Dermis microvascular lymphatic vessel endothelial cell (primary cell): Measurements from ENCODE around the gene AQR. TPM values are rescaled to one million over a fixed set of nuclear protein-coding genes. Genes with fewer than 3 reads are reported as not detected.

ENCODE experiments used
- DNase-seq, 2 donors: peaks; one replicate each; pipeline versions ENCODE4 v3.0.0 to v3.0.0-alpha.2; 2010; ENCODE audit warnings: low read depth in 2 of 2
- total RNA-seq: library from RNA; depleted of rRNA; stranded (reverse); fragments of >200 nt; gene quantifications from 2 replicates; pipeline ENCODE4 v1.2.1, GENCODE V29; 2014

AQR gene
- total RNA-seq, 1 donor from 2014 or later, result 17.3 TPM

DNA sequence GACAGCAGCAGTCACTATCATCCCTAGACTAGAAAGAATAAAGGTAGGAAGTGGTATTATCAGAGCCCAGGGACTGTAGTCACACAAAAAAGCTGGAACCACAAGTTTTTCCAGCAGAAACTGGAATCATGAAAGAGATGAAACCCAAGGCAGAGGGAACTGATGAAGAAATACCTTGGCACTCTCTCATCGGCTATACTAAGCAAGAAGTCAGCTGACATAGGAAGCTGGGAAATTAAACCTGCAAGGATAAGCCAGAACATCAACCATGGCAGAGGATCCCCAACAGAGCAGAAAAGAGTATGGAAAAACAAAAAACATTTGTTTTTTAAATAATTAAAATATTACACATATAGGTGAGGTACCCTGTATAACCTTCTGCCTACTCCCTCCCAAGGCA is 86.5 kb downstream of the AQR start:
- DNase-seq, result no peak

DNA sequence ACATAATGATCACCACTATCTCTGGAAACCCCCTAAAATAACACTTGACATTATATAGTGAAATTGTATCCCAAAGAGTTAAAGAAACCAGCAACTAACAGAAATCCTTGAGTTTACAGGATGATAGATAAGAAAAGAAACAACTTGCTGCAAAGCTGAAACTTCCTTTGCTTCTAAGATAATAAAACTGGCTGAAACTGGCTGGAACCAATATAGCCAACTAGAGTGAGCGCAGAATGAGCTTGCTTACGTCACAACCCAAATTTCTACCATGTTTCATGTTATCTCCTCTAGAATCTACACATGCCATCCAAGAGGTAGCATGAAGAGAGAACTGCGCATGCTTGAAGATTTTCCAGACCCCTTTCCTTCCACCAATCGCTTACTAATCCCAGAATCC is 90.4 kb downstream of the AQR start:
- no peak for DNase-seq

DNA sequence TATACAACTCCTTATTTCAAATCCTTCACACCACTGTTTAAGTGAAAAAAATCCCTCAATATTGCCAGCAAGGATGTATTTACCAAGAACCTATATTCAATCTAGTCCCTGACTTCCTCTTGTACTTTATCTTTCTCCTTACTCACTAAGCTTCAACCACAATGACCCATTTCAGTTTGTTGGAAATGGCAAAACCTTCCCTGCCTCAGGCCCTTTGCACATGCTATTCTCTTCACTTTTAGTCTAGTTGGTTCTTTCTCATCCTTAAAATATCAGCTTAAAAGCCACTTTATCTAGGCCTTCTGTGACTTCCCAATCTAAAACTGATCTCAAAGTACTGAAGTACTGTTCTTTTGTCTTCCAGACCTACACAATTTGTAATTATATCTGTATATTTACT is 92.9 kb downstream of the AQR start:
- DNase-seq, result no peak

DNA sequence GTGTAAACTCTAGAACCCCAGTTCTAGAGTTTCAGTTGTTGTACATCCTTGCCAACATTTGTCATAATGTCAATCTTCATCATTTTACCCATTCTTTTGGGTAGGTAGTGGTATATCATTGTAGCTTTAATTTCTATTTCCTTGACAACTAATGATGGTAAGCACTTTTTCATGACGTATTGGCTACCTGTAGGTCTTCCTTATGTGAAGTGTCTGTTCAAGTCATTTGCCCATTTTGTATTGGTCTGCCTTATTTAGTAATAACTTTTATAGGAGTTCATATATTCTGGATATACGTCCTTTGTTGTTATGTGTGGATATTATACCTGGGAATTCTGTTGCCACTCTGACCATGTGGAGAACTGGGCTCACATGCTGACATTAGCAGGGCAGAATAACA is 100.4 kb downstream of the AQR start:
- DNase-seq, result no peak

DNA sequence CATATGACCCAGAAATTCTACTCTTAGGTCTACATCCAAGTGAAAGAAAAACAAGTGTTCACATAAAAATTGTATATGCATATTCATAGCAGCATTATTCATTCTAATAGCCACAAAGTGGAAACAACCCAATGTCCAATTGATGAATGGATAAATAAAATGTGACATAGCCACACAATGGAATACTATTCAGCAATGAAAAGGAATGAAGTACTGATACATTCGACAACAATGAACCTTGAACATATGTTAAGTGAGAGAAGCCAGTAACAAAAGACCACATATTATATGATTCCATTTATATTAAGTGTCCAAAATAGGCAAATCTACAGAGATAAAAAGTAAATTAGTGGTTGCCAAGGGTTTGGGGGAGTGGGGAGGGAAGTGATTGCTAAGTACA is 104.0 kb downstream of the AQR start:
- no peak for DNase-seq

DNA sequence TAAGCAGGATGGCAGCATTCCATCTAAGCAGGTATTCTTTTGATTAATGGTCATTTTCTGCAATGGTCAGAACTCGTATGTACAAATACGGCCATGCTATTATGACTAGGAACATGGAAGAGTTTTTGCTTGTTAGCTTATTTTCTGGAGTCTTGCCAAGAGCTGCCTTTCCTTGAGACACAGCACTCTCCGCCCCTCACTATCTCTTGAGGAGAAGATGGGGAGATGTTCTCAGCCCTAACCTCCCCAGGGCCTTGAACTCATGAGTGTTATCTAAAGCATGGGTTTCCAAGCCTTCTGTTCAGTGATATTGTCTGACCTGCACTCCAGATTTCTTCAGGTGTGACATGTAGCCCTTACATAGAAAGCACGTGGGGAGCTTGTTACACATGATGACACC is 108.3 kb downstream of the AQR start:
- DNase-seq, result no peak

DNA sequence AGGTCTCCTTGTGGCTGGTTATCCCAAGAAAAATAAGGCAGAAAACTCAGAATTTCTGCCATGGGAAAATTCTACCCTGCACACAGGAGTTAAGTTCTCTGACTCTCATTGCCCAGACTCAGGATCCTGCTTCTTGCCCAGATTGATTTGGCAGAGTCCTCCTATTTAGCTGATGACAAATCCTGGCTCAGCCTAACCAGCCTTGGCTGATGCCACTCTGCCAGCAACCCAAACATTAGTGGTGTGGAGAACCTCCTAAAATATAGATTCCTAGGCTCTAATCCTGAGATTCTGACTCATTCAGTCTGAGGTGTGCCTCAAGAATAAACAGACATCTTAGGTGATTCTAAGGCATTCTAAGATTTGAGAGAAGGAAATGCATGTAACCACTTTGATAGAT is 113.6 kb downstream of the AQR start:
- peak; percentile 1 to 30 for DNase-seq

DNA sequence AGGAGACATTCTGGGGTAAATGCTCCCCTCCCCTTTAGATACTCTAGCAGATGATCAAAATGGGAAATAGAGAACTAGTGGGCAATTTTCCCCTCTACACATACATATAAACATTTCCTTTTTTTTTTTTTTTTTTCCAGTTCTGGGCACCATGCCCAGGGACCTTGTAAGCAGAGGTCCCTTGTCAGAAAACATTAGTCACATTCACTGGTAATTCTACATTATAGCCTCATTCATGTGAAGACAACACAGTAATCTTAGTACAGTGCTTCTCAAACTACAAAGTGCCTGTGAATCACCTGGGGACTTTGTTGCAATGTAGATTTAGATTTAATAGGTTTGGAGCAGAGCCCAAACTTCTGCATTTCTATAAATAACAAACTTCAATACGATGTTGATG is 114.1 kb downstream of the AQR start:
- peak; percentile 85 to 94 for DNase-seq

DNA sequence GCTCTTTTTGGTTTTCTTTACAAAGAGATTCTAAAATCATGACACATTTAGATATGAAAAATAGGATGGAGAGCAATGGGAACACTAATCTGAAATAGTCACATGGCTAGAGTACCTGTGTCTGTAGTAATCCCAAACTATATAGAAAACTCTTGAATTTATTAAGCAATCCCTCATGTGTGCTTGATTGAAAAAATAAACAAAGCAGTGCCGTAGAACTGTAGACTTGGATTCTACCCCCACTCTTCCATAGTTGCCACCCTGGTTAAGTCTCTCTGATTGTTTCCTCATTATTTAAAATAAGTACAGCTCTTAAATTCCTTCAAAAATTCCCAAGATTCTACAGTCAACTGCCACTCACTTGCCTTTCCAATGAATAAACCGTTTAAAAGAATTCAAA is 115.3 kb downstream of the AQR start:
- DNase-seq, result no peak

DNA sequence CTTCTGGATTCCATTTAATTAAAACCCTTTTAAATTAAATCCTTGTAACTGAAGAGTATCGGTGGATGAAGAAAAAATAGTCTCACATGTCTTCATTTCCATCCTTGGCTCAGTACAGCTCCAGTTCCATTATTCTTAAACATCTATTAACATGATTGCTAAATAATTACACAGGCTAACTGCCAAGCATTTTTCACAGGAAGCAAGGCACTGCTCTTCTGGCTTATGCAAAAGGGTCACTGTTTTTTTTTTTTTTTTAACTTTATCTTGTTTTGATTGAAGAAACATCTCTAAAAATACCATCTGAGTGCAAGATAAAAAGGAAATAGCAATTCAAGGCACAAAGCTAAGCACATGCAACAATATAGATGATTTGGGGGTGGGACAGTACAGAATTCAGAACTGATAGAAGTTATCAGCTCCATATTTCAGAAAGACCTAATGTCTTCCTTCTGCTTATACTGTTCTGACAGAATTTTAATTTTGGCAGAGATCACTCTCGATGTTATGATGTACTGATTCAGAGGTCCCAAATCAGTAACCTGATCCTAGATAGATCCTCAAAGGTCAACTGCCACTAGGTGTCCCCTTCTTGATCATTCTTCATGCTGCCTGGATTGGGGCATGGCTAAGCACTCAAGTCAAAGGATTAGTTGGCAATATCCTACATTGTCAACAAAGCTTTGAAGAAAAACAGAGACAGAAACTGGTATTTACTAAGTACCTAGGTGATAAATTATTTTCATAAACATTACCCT is 116.4 kb downstream of the AQR start:
- DNase-seq, result peak; percentile 64 to 76

DNA sequence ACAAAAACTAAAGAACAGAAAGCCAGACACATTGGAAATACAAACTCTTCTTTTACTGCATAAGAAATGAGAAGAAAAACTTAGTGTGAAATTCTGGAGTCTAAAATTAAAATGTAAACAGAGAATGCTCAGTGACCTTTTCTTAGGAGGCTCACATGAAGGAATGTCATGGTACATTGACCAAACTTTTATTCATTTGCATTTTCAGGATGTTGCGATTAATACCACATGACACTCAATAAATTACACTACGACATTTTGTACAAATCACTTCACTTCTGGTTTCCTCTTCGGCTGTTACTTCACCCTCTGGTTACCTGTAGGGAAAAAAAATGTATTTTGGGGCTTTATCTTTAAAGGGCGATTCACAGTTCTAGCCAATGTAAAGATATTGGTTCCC is 117.8 kb downstream of the AQR start:
- no peak for DNase-seq

DNA sequence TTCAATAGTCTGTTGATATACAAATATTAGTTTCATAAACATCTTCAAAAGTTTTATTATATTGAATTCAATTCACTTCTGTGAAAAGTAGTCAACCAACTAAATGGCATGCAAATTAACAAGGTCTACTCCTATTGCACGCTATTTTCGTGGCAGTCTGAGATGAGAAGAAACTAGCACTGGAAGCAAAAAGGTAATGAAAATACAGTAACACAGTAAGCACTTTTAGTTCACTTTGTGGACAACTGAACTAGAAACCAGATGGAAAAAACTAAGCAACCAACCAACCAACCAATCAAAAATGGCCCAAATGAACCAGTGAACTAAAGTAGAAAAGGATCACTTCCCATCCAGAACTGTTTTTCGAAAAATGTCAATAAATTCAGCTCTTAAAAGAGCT is 118.5 kb downstream of the AQR start:
- no peak for DNase-seq

DNA sequence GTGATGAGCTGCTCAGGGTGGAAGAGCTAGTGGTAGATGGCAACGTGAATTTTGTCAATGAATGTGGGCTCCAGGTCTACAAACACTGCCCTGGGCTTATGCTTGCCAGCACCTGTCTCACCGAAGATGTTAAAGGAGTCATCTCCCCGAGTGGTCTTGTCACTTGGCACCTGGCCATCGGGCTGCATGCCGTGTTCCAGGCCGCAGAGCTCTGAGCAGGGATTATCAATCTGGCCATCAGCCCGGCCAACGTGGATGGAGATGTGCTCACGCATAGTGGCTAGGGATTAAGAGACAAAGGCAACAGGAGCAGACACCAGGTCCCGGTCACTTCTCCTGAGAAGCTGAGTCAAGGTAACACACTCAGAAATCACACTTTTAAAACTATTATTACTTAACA is 119.4 kb downstream of the AQR start:
- no peak for DNase-seq

DNA sequence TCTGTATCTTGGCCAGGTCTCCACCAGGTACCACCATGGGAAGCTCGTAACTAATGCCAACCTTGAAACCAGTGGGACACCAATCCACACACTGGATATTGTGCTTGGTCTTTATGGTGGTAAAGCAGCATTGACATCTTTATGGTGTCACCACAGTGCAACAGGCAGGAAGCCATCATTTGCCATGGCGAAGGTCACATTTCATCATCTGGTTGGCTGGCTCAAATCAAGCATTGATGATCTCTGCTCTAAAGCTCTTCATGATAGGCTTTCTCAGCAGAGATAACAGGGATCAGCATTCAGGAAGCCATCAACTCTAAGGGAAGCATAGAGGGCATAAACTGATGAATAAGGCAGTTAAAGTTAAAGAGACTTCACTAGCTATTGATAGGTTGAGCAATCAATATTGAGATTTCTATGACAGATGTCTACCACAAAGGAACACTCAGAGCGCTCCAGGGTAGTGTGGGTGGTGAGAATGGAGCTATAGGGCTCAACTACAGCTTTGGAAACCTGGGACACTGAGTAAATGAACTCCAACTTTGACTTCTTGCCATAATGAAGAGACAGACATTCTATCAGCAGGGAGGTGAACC is 120.1 kb downstream of the AQR start:
- DNase-seq, result no peak

DNA sequence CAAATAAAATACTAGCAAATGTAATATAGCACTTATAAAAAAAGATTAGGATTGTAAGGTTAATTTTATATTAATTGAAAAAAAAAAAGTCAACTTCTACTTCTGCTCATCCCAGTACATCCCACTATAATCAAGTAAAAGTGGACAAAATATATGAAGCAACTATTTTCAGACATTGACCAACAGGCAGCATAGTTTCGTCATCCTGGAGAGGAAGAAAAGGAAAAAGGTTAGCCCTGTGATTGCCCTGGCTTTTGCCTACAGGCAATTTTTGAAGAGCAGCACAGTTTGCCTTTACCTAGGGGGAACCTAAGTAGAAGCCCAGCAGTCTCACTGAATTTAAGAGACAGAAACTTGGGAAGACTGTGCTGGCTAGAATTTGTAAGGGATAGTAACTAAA is 121.9 kb downstream of the AQR start:
- no peak for DNase-seq

DNA sequence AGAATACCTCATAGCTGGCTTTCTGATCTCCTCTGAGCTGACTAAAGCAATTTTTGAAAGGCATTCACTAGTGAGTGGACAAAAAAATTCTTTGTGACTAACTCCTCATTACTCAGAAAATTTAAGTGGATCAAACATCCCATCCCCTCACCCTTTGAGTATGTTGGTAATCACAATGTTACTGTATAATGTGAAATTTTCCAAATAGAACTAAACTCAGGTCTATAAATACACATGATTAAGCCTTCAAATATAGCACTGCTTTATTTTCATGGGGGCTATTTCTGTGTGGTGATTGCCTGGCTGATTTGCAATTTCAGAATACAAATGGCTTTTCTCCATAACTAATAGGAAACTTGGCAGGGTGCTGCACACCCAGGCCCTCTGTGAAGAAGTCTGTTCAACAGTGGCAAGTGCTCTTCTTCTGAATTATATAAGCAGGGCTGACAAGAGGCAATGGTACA is 128.2 kb downstream of the AQR start:
- DNase-seq, result no peak

DNA sequence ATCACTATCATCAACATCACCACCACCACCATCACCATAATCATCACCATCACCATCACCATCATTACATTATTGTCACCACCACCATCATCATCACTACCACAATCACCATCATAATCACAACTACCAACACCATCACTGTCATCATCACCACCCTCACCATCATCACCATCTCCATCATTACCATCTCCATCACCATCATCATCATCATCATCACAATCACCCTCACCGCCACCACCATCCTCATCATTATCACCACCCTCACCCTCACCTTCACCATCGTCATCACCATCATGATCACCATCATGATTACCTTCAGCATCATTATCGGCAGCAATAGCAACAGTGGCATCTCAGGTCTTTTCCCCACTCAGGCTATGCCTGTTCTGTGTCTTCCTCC is 131.3 kb downstream of the AQR start:
- DNase-seq, result no peak

DNA sequence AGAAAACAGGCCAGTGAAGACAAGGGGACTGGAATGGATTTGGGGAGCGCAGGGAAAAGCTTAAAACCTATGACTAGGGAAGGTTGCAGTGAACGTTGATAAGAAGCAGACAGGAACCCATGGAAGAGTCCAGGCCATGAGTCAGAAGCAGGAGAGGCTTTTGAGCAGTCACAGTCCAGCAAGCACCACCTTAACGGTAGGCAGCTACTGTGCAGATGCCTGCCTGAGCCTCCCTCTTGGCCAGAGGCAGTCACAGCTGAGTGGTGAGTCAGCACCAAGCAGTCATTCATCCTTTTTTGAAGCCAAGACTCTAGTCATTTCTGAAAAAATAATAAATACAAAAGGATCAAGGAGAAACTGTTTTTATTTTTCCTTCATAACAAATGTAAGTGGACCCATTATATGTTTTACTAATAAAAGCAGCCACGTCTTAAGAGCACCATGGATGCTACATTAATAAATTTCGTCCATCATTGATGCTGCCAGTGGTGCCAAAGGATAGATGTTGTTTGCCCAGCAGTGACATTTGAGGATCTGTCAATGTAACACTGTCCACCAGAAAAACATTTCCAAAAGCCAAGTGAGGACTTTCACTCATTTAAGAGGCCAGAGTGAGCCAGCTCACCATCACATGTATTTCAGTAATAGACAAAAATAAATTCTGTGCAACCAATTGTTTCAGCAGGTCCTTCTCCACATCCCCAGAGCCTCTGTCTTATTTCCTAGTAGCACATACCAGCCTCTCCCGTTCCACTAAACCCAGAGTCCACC is 132.1 kb downstream of the AQR start:
- DNase-seq, result peak in 1 of 2 donors; percentile 31

DNA sequence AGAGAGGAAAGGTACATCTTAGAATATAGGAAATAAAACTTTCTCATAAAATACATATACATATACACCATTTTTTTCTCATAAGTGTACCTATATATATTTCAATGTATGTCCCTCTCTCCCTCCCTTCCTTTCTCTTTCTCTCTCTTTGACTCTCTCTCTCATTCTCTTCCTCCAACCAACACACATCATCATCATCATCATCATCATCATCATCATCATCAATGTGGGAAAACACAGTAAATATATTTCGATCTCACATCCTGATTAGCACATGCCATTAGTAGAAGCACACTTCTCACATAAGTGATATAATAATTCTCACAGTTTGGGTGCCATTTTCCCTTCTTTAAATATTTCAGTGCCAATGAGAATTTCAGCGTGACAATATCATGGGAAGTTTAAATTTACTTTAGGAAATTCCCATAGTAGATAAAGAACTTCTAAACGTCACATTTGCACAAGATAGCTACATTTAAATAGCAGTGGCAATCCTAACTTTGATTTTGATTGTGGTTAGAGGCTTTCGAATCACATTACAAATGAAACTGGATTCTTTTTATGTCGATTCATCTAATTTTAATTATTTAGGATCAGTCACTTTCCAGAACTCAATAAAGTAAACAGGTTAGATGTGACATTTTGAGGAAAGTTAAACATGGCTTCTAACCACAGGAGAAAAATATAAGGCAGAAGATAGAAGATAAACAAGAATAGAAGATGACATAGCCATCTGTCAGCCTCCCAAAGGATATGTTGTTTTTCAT is 141.2 kb downstream of the AQR start:
- no peak for DNase-seq

DNA sequence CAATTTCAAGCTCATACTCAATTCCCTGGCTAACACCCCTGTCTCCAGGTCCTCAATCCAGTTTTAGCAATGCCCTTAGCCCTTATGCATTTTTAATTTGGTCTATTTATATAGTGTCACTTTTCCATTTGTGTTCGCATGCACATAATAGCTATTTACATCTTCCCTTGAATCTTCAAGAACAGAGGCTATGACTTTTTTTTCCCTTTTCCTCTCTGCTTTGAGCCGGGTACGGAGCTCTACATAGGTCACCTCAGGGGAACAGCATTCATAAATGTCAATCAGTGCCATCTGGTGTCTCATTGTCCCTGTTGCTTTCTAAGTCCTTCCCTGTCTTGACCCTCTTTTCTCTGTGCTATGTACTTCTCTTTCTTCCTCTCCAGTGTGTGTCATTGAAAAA is 147.7 kb downstream of the AQR start:
- no peak for DNase-seq

DNA sequence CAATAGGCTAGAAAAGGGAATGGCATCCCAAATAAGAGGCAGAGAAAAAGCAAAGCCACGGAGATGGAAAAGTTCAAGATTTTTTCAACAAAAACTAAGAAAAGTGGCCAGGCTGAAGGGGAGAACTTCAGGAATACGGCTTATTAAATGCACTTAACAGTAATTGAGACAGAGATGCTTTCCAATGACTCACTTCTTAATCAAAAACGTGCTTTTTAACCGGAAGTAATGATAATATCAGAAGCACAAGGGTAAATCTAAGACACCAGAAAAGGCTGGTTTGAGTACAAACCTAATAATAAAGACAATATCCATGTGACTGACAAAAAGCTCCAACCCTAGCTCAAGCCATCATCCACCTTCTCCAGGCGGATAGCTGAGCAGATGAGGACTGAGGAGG is 149.4 kb downstream of the AQR start:
- no peak for DNase-seq

DNA sequence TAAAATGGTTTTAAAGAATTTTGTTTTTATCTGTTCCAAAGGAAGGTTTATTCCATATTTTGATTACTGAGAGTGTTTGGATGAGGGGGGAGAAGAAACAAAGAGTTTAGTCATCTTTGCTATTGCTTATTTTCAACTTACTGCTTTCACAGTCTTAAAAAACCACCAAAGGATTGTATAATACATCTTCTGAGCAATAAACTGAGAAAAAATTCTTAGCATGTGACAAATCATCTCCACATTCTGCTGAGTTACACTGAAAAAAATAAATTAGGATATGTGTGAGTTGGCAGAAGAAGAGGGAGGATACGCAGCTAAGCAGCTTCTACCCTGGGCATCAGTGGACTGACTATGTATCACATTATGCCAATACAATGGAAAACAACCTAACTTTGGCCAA is 151.0 kb downstream of the AQR start:
- DNase-seq, result no peak
